Fibroblast of lung (primary cell): ENCODE results near the gene POM121C. TPM values are rescaled to one million over a fixed set of nuclear protein-coding genes. Genes with fewer than 3 reads are reported as not detected.
"Not testable (repeated sequence)": the region's sequence is repeated elsewhere in the genome, so short reads cannot be mapped to it uniquely, and the experiment has no call there.

ENCODE experiments used
- DNase-seq, 2 donors: peaks; one replicate each; pipeline versions ENCODE4 v3.0.0 to v3.0.0-alpha.2; 2010; ENCODE audit warnings: low read depth in 2 of 2
- H2AFZ ChIP-seq: 2 replicates; pipeline ENCODE4 v1.5.1; 2012; ENCODE audit warnings: low read length, control low read depth, inconsistent platforms
- H3K27ac ChIP-seq: 2 replicates; pipeline ENCODE4 v1.5.1; 2011; ENCODE audit warnings: low read length, control low read depth; ENCODE audit not compliant: insufficient read depth
- H3K27me3 ChIP-seq: 2 replicates; pipeline ENCODE4 v1.5.1; 2011; ENCODE audit warnings: mild to moderate bottlenecking, low read length; ENCODE audit not compliant: control insufficient read depth, insufficient read depth
- H3K36me3 ChIP-seq: 2 replicates; pipeline ENCODE4 v1.5.1; 2011; ENCODE audit warnings: low read length; ENCODE audit not compliant: control insufficient read depth, insufficient read depth
- H3K4me1 ChIP-seq: 2 replicates; pipeline ENCODE4 v1.5.1; 2011; ENCODE audit warnings: low read length; ENCODE audit not compliant: control insufficient read depth, insufficient read depth; ENCODE audit errors: extremely low read depth
- H3K4me2 ChIP-seq: 2 replicates; pipeline ENCODE4 v1.5.1; 2011; ENCODE audit warnings: low read length, control low read depth; ENCODE audit not compliant: insufficient read depth; ENCODE audit errors: extremely low read depth
- H3K4me3 ChIP-seq, 4 experiments: fragments of 200-600 bp in 1 of 4; sonication (generic) in 1 of 4; replicated peaks in 1 of 4; 2 replicates each; pipeline ENCODE4 v1.5.1; 2011 to 2016; ENCODE audit warnings: low read length in 4 of 4, low read depth in 3 of 4, mild to moderate bottlenecking in 3 of 4, control low read depth in 2 of 4, inconsistent platforms in 1 of 4, mixed read lengths in 1 of 4; ENCODE audit not compliant: insufficient read depth in 1 of 4; ENCODE audit errors: control extremely low read depth in 1 of 4
- H3K79me2 ChIP-seq: 2 replicates; pipeline ENCODE4 v1.5.1; 2012; ENCODE audit warnings: mild to moderate bottlenecking, low read length, inconsistent platforms; ENCODE audit not compliant: control insufficient read depth, insufficient read depth
- H3K9ac ChIP-seq: 2 replicates; pipeline ENCODE4 v1.5.1; 2011; ENCODE audit warnings: mild to moderate bottlenecking, low read length, control low read depth; ENCODE audit not compliant: insufficient read depth
- H3K9me3 ChIP-seq: 2 replicates; pipeline ENCODE4 v1.5.1; 2012; ENCODE audit warnings: low read depth, low read length; ENCODE audit not compliant: control insufficient read depth, insufficient read depth
- H4K20me1 ChIP-seq: 2 replicates; pipeline ENCODE4 v1.5.1; 2011; ENCODE audit warnings: low read length; ENCODE audit not compliant: control insufficient read depth, insufficient read depth; ENCODE audit errors: extremely low read depth
- EZH2 ChIP-seq: IDR thresholded peaks from 2 replicates; pipeline ENCODE4 v1.5.1; 2012; ENCODE audit warnings: low read length, control low read depth, mild to moderate bottlenecking; ENCODE audit errors: missing control alignments
- polyA minus RNA-seq: library from RNA; depleted of rRNA, polyadenylated mRNA; stranded (reverse); fragments of >200 nt; gene quantifications from 2 replicates; pipeline ENCODE4 v1.2.3, GENCODE V29; 2011; ENCODE audit warnings: low replicate concordance
- polyA plus RNA-seq, 2 donors: library from polyadenylated mRNA; depleted of rRNA in 1 of 2; stranded (reverse) in 1 of 2; unstranded in 1 of 2; fragments of >200 nt; gene quantifications; 2 replicates each; pipeline ENCODE4 v1.2.1, GENCODE V29; 2011 to 2012; ENCODE audit warnings: missing spikeins in 1 of 2
- total RNA-seq: library from RNA; depleted of rRNA; stranded (reverse); fragments of >200 nt; gene quantifications from 2 replicates; pipeline ENCODE4 v1.2.1, GENCODE V29; 2014
- TF ChIP-seq, protein P1 (sequence below), 2 donors: IDR thresholded peaks in 1 of 2; conservative IDR thresholded peaks in 1 of 2; 1 replicate in 1 of 2; 2 replicates in 1 of 2; pipeline ENCODE4 v1.5.1; 2011 to 2012; ENCODE audit warnings: low read length in 2 of 2, control low read depth in 1 of 2, inconsistent platforms in 1 of 2, low read depth in 1 of 2, mild to moderate bottlenecking in 1 of 2

The POM121C gene
- 5.1 and 6.9 TPM in 2 replicates for total RNA-seq
- 14.7 and 15.5 TPM in 2 replicates for polyA plus RNA-seq
- polyA plus RNA-seq (2012), result 21.5 and 21.9 TPM in 2 replicates
- polyA minus RNA-seq, result 140 and 176 TPM in 2 replicates

DNA sequence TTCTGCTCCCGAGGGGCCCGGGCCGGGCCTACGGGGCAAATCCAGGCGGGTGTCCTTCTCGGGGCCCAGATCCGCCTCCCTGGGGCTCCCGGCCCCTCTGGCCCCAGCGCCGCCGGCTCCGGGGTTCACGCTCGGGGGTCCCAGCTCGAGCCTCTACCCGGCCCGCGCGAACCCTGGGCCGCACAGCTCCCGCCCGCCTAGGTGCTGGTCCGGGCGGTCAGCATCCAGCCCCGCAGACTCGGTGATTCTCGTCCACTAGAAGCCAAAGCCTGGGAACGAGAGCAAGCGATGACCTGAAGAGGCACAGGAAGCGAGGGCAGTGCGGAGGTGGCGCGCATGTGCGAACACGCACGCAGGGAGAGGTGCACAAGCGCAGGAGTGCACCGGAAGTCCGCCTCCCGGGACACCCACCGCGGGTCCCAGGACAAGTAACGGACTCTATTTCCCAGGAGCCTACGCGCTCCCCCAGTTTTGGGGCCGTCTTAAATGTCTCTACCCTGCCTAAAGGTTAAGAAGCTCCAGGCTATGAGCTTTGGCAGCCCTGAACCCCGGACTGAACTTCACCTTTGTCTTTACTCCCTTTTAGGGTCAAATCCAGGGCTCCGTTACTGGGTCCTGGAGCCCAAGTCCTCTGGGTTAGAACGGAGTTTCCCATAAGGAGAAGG is at the start of gene POM121C:
TSS of gene POM121C (minus strand) at position 321 of the 665 bp plus-strand sequence. CDS start 44,803 bp downstream, outside the sequence.
- not testable (repeated sequence) for H3K4me1 ChIP-seq, H3K27me3 ChIP-seq, H3K9me3 ChIP-seq, H3K79me2 ChIP-seq, H4K20me1 ChIP-seq, H3K36me3 ChIP-seq
- peak; percentile 88 to 89 for DNase-seq
- Histone ChIP-seq H3K27ac (peak within 1 kb of the TSS; percentile 40), H3K4me2 (peak within 1 kb of the TSS; percentile 62), H3K4me3 (peak within 1 kb of the TSS; percentile 40 to 74 (median 64)), H3K9ac (peak within 1 kb of the TSS; percentile 69), H2AFZ (peak within 1 kb of the TSS; percentile 47)

DNA sequence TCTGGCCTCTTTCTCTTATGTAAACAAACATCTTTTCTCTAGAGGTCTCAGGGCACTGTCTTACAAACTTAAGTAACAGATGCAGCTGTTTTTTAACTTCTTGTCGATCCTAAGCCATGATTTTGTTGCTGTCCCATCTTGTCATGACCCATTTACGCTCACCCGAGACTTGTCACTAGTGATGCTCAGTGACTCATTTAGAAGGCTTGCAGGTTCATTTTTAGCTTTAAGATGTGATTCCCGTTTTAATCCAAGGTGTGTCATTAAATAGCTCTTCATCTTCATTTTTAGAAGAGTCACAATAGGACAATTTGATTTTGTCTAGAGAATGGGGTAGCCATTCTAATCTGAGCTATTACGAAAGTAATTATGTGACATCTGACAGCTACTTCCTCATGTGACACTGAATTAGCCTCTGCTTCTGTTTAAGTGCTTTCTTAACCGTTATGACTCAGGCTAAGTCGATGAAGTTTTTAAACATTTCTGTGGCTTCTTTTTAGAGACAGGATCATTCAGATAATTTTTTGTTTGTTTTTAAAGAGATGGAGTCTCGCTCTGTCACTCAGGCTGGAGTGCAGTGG is 48.7 kb upstream of the POM121C start:
- H4K20me1 ChIP-seq, result no peaks in the 10 kb centered on the region
- no peaks in the 10 kb centered on the region for H3K9me3 ChIP-seq
- H3K4me3 ChIP-seq, result no peak overlapping the region
- TF ChIP-seq, protein P1, sequence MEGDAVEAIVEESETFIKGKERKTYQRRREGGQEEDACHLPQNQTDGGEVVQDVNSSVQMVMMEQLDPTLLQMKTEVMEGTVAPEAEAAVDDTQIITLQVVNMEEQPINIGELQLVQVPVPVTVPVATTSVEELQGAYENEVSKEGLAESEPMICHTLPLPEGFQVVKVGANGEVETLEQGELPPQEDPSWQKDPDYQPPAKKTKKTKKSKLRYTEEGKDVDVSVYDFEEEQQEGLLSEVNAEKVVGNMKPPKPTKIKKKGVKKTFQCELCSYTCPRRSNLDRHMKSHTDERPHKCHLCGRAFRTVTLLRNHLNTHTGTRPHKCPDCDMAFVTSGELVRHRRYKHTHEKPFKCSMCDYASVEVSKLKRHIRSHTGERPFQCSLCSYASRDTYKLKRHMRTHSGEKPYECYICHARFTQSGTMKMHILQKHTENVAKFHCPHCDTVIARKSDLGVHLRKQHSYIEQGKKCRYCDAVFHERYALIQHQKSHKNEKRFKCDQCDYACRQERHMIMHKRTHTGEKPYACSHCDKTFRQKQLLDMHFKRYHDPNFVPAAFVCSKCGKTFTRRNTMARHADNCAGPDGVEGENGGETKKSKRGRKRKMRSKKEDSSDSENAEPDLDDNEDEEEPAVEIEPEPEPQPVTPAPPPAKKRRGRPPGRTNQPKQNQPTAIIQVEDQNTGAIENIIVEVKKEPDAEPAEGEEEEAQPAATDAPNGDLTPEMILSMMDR (conservative IDR thresholded peaks at IDR 0.05 in 1 of 2, IDR thresholded peaks at IDR 0.05 in 1 of 2; ENCODE audit: low read depth in 1 of 2, low read length in 2 of 2), result no peak
- TF ChIP-seq EZH2, result no peak
- peak; percentile 77 to 87 for DNase-seq
- peak overlapping the region; percentile 0 for H3K4me2 ChIP-seq
- peaks cover 5% of the 10 kb centered on the region for H3K4me1 ChIP-seq
- H2AFZ ChIP-seq, result no peak overlapping the region
- no peak overlapping the region for H3K9ac ChIP-seq
- H3K27ac ChIP-seq, result no peak overlapping the region
- H3K36me3 ChIP-seq, result peaks cover 6% of the 10 kb centered on the region
- no peaks in the 10 kb centered on the region for H3K79me2 ChIP-seq
- H3K27me3 ChIP-seq, result no peaks in the 10 kb centered on the region

DNA sequence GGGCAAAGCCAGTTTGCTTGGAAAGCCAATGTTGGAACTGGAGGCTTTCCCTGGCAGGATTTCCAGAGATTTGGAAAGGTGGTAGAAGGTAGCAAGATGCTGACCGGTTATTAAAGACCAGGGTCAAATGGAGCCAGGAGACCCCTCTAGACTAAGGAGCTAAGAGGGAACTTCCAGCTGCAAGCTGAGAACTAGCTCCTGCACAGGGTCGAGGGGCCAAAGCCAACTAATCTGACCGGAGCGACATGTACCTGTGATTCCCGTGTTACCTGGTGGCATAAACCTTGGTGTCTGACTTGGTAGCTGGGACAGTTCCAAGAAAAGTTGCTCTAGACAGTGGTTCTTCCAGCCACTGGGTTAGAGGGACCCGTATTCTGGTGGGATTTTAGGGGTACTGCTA is 47.8 kb upstream of the POM121C start:
- Histone ChIP-seq H3K9ac (no peak overlapping the region), H4K20me1 (no peaks in the 10 kb centered on the region), H3K79me2 (no peaks in the 10 kb centered on the region), H3K4me3 (no peak overlapping the region), H3K4me1 (peaks cover 5% of the 10 kb centered on the region), H2AFZ (no peak overlapping the region), H3K36me3 (peaks cover 5% of the 10 kb centered on the region), H3K27ac (no peak overlapping the region), H3K27me3 (no peaks in the 10 kb centered on the region), H3K9me3 (no peaks in the 10 kb centered on the region), H3K4me2 (no peak overlapping the region)
- DNase-seq, result no peak
- TF ChIP-seq, protein P1 (conservative IDR thresholded peaks at IDR 0.05 in 1 of 2, IDR thresholded peaks at IDR 0.05 in 1 of 2; ENCODE audit: low read depth in 1 of 2, low read length in 2 of 2), result no peak
- TF ChIP-seq EZH2, result no peak
